ENCODE data around the gene CCND3.

Gene CCND3

DNA sequence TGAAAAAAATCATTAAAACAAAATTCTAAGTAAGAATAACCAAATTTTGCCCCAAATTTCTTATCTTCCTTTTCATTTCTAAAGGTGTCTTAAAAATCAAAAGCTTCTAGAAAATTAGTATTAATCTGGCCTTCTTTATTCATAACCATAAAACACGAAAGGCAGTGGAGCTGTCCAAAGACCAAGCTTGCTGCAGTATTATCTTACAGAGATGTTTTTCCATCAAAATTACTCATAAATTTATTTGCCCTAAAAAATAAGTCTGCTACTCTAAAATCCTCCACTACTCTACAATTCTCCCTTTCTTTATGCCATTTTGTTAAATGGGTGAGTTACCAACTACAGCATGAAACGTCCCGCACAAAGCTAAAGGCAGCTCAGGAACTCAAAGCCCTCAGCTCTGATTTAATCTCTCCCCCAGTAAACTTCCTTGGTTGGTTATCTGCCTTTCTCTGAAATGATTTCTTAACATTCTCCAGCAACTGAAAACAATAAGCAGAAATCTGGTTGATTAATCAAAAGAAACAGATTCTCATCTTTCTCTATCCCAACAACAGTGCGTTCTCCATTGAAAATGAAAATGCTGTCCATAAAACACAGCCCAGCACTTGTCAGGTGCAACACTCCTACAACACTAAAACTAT, 48.6 kb downstream of the CCND3 start:
- no peak overlapping the region for H2AFZ ChIP-seq (ENCODE audit: low read length)
- H3F3A ChIP-seq (ENCODE audit: insufficient read depth, low read length): peaks cover 14% of the 10 kb centered on the region
- TF ChIP-seq EZH2 (optimal IDR thresholded peaks at IDR 0.05; ENCODE audit: low read depth, low read length) (no peak), EZH2phosphoT487 (IDR thresholded peaks at IDR 0.05; ENCODE audit: low read length) (no peak)
- TF ChIP-seq, protein P1, sequence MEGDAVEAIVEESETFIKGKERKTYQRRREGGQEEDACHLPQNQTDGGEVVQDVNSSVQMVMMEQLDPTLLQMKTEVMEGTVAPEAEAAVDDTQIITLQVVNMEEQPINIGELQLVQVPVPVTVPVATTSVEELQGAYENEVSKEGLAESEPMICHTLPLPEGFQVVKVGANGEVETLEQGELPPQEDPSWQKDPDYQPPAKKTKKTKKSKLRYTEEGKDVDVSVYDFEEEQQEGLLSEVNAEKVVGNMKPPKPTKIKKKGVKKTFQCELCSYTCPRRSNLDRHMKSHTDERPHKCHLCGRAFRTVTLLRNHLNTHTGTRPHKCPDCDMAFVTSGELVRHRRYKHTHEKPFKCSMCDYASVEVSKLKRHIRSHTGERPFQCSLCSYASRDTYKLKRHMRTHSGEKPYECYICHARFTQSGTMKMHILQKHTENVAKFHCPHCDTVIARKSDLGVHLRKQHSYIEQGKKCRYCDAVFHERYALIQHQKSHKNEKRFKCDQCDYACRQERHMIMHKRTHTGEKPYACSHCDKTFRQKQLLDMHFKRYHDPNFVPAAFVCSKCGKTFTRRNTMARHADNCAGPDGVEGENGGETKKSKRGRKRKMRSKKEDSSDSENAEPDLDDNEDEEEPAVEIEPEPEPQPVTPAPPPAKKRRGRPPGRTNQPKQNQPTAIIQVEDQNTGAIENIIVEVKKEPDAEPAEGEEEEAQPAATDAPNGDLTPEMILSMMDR (IDR thresholded peaks at IDR 0.05; ENCODE audit: low read length): no peak
- no peaks in the 10 kb centered on the region for H3K9me2 ChIP-seq (replicated peaks; ENCODE audit: insufficient read depth, low read length)
- H3K79me2 ChIP-seq (ENCODE audit: low read length): peaks cover 46% of the 10 kb centered on the region
- H3K27ac ChIP-seq (ENCODE audit: low read length): no peak overlapping the region
- no peaks in the 10 kb centered on the region for H4K20me1 ChIP-seq (ENCODE audit: insufficient read depth, low read length)
- H3K9me3 ChIP-seq (replicated peaks; ENCODE audit: insufficient read depth, low read length): no peaks in the 10 kb centered on the region
- no peak overlapping the region for H3K4me3 ChIP-seq (ENCODE audit: low read length)
- no peaks in the 10 kb centered on the region for H3K36me3 ChIP-seq (replicated peaks; ENCODE audit: insufficient read depth, low read length)
- peaks cover 9% of the 10 kb centered on the region for H3K4me1 ChIP-seq (ENCODE audit: low read length)
- peak overlapping the region; percentile 98; the same call in 1 of the 2 replicates for H3K4me2 ChIP-seq (ENCODE audit: low read depth, low read length)
- no peaks in the 10 kb centered on the region for H3K27me3 ChIP-seq (replicated peaks; ENCODE audit: insufficient read depth, low read length)
- H3K9ac ChIP-seq (ENCODE audit: low read length): no peak overlapping the region
- DNase-seq: no peak

DNA sequence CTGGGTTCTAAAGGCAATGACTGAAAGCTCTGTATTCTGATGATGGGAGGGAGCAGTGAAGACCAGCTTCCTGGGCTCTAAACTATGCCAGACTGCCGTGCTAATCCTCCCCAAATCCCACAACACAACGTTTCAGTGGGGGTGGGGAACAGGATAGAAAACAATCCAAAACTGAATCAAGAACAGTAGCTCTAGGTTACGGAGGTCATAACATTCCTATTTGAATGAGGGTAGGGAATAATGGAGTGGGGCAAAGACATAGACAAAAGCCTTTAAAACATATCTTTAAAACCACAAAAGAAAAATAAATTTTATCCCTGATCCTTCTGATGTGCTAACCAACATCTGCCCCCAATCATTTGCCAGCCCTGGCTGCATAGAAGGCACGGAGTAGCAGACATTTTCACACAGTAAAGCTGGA, 54.3 kb downstream of the CCND3 start:
- Histone ChIP-seq H4K20me1 (ENCODE audit: insufficient read depth, low read length) (no peaks in the 10 kb centered on the region), H3K27ac (ENCODE audit: low read length) (no peak overlapping the region), H3K9me3 (replicated peaks; ENCODE audit: insufficient read depth, low read length) (no peaks in the 10 kb centered on the region), H3K4me3 (ENCODE audit: low read length) (no peak overlapping the region), H3K36me3 (replicated peaks; ENCODE audit: insufficient read depth, low read length) (no peaks in the 10 kb centered on the region; the same call in 1 of the 2 replicates), H3K79me2 (ENCODE audit: low read length) (peaks cover 29% of the 10 kb centered on the region), H3K9me2 (replicated peaks; ENCODE audit: insufficient read depth, low read length) (no peaks in the 10 kb centered on the region), H3K27me3 (replicated peaks; ENCODE audit: insufficient read depth, low read length) (no peaks in the 10 kb centered on the region), H3K4me2 (ENCODE audit: low read depth, low read length) (no peak overlapping the region), H3K4me1 (ENCODE audit: low read length) (no peaks in the 10 kb centered on the region), H3K9ac (ENCODE audit: low read length) (no peak overlapping the region), H3F3A (ENCODE audit: insufficient read depth, low read length) (no peaks in the 10 kb centered on the region), H2AFZ (ENCODE audit: low read length) (no peak overlapping the region)
- TF ChIP-seq EZH2phosphoT487 (IDR thresholded peaks at IDR 0.05; ENCODE audit: low read length) (no peak), EZH2 (optimal IDR thresholded peaks at IDR 0.05; ENCODE audit: low read depth, low read length) (no peak)
- TF ChIP-seq, protein P1 (IDR thresholded peaks at IDR 0.05; ENCODE audit: low read length): no peak
- no peak for DNase-seq

DNA sequence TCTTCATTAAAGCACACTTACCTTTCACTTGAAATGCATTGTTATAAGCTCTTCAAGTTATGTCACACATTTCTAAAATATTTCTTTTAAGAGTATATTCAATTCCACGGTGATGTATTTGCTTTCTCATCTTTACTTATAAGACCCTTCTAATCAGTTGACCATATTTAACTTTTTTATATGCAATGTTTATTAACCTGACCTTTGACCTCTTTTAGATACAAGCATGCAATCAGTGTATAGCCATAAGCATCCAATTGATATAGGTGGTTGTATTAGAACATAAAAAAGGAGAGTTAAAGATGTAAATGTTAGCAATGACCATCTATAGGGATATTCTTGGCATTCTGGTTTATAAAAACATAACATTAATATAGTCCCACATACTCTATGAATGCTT, 55.7 kb downstream of the CCND3 start:
- Histone ChIP-seq H3K4me1 (ENCODE audit: low read length) (no peaks in the 10 kb centered on the region), H3K27me3 (replicated peaks; ENCODE audit: insufficient read depth, low read length) (no peaks in the 10 kb centered on the region), H3K36me3 (replicated peaks; ENCODE audit: insufficient read depth, low read length) (no peaks in the 10 kb centered on the region; the same call in 1 of the 2 replicates), H3K9me3 (replicated peaks; ENCODE audit: insufficient read depth, low read length) (no peaks in the 10 kb centered on the region), H3K27ac (ENCODE audit: low read length) (no peak overlapping the region), H3K9me2 (replicated peaks; ENCODE audit: insufficient read depth, low read length) (no peaks in the 10 kb centered on the region), H4K20me1 (ENCODE audit: insufficient read depth, low read length) (no peaks in the 10 kb centered on the region), H2AFZ (ENCODE audit: low read length) (no peak overlapping the region), H3K4me2 (ENCODE audit: low read depth, low read length) (no peak overlapping the region), H3F3A (ENCODE audit: insufficient read depth, low read length) (no peaks in the 10 kb centered on the region), H3K9ac (ENCODE audit: low read length) (no peak overlapping the region), H3K4me3 (ENCODE audit: low read length) (no peak overlapping the region), H3K79me2 (ENCODE audit: low read length) (peaks cover 18% of the 10 kb centered on the region)
- TF ChIP-seq EZH2 (optimal IDR thresholded peaks at IDR 0.05; ENCODE audit: low read depth, low read length) (no peak), EZH2phosphoT487 (IDR thresholded peaks at IDR 0.05; ENCODE audit: low read length) (no peak)
- TF ChIP-seq, protein P1 (IDR thresholded peaks at IDR 0.05; ENCODE audit: low read length): no peak
- no peak for DNase-seq

Data from MM.1S (cell line).